HG03457 (cell line): Measurements from ENCODE around the gene PRDM16.
"Not testable (repeated sequence)": the region's sequence is repeated elsewhere in the genome, so short reads cannot be mapped to it uniquely, and the experiment has no call there.

ENCODE experiments used
- ATAC-seq: cut with Tn5 transposase; IDR thresholded peaks from one replicate; pipeline ENCODE4 v1.9.1; 2021; ENCODE audit warnings: moderate number of reproducible peaks; ENCODE audit not compliant: unreplicated experiment

PRDM16 gene

DNA sequence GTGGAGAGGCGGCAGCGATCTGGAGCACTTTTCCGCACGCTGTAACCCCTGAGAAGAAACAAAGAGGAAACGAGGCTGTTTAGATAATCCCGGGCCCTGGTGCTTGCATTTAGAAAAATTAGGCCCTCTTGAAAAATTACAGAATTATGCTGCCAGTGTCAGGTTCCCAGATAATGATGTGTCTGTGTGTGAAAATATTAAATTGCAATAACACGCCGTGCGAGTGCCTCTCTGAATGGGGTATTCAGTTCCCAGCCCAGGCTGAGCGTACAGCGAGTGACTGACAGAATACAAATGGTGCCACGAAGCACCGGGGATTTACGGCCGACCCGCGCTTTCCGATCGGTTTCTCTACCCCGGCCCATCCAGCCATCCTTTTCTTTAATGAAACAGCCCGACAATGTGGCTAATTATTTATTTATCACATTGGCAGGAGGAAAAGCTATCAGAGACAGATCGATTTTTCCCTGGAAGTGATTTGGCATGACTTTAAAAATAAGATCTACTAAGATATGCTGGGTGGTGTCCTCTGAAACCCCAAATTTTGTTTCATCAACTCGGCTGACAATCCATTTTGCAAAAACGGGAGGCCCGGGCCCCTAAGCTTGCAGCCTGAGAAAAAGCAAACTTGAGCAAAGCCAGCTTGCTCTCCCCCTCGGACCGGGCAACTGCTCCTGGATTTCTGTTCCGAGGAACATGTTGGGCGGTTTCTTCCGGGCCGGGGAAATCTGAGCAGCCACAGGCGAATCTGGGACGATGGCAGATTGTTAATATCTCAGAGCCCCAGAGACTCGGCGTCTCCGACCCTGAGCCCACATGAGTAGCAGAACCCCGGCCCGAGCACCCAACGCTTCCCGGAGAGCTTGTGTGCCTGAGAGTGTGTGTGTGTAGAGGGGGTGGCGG, 11.3 kb downstream of the PRDM16 start:
- no peak for ATAC-seq

DNA sequence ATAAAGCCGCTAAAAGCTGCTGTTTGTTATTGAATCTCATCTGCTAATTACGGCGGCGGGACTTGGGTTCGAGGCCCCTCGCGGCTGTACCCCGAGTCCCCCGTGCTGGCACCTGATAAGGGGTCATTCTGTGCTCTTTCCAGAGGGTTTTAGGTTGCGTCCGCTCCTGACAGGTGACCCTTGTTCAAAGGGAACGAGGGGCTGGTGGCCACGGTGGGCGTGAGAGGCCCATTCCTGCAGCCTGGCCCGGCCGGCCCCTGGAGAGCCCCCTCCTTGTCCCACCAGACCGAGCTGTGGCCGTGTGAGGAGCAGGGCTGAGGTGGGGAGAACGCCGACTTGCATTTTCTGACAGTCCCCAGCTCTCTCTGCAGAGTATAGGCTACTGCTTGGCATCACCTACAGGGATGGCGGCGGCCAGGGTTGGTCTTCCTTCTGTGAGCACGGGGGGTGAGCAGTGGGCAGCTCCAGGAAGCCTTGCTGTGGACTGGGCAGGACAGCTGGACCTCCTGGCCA, 12.2 kb downstream of the PRDM16 start:
- no peak for ATAC-seq

DNA sequence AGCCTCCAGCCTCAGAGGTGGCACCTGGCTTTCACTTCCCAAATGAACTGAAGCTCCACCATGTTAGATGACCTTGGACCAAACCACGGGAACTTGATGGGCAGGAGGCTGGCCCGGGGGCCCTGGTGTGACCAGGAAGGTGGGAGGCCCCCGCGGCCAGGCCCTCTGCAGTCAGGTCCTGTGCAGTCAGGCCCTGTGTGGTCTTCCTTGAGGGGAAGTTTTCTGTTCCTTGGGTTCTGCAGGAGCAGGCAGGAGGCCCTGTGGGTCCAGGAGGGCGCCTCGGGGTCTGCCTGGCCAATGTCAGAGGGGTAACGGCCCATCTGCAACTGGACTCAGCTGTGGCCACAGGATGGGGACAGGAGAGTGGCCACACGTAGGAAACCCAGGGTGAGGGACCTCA, 13.0 kb downstream of the PRDM16 start:
- no peak for ATAC-seq

DNA sequence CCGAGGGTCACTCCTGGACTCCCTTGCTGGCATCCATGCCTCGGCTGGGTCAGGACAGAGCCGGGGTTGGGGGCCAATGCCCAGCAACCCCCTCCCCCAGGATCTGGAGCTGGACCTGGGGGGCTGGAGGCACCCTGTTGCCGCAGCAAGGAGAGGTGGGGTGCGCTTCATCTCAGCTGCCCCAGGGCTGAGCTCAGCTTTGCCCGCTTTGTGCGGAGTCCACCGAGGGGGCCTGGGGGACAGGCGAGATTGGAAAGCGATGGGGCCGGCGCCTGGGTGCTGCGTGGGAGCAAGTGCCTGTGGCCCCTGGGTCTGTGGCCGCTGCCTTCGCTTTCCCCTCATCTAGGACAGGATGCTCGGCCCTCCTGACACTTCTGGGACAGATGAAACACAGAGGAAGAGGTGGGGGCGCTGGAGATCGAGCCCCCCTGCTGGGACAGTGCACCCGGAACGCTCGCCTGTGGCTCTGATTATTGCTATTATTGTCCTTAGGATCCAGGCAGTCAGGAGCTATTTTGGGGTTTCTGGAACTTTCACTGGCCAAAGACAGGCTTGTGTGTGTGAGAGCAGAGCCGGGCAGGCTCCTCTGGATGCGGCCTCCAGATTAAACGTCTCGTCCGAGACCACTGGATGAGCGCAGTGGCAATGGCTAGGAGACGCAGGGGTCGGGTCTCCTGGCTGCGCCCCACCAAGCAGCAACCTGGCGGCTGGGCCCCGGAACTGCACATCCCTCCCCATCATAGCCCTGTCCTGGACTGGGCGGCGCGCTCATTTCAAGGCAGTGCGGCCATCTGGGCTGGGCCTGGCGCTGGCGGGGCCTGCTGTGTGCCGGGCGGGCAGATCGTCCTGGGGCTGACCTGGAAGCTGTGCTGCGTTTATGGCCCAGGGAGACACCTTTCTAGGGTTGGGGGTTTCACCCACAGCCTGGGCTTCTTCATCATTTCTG, 13.8 kb downstream of the PRDM16 start:
- ATAC-seq, result no peak

DNA sequence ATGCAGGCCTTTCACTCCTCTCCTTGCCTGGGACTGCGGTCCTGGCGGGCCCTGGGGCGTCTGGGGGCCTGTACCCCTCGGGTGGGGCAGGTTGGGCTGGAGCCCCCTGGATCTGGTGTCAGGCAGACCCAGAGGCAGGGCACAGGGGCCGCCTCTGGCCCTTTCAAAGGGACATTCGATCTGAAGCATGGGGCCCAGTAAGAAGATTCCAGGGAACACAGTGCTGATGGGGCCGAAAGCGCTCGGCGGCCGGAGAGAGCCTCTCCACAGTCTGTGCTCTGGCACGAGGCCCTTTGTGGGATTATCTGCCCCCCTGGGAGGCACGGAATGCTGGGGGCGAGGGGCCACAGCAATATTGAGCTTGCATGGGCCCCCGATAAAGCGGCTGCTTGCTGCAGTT, 15.2 kb downstream of the PRDM16 start:
- ATAC-seq, result no peak

DNA sequence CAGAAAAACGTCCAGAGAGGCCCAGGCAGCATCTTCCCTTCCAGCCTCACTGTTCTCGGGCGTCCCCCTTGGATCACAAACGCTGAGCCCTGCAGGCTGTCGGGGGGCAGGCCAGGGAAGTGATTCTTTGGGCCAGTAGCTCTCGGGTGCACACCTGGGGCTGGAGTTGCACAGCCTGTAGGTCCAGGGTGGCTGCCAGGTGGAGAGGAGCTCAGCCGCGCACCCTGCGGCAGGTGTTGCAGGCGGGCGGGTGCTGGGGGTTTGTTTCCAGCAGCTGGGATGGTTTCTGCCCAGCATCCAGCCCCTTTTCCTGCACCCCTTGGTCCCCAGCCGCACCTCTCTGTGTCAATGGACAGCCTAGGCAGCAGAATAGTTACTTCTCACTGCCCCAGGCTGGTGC, 15.7 kb downstream of the PRDM16 start:
- no peak for ATAC-seq

DNA sequence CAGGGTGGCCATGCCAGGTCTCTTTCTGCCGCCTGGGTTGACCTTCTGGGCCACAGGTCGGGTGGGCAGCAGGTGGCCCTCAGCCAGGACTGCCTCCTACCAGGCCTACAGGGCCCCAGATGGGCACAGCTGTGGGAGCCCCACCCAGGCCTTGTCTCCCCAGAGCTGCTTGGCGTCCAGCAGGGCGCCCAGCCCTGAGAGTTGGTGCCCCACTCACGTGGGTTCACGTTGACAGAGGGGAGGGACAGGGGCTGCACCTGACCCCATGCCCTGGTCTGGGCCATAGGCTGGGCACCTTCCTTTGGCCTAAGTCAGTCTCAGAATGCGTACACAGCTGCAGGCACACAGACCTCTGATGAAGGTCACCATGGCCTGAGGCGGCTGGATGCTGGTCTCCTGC, 16.7 kb downstream of the PRDM16 start:
- no peak for ATAC-seq

DNA sequence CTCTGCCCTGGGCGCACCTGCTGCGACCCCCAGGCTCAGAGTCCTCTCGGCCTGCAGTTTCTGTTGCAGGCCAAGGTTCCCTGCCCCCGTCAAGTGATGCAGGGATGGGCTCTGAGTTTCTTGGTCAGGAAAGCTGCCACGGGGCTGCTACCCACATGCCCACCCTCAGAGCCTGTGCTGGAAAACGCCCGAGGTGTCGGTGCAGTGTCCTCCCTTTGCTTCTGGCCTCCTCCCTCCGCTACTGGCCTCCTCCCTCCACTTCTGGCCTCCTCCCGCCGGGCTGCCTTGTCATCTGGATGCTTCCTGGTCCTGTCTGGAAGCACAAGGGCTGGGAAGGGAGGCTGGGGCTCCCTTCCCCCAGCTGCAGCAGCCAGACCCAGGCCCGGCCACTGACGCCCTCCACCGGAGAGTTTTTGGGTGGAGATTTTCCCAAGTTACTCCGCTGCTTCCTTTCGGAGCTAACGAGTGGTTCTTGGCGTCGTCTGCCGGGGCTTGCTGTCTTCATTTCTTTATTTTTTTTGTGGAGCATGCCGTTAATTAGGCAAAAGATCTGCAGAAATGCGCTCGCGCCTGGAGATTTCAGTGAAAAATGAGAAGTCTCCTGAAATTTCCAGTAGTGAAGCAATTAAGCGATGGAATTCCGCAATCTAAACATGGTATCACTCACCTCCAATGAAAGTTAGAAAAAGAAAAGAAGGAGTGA, 17.4 kb downstream of the PRDM16 start:
- no peak for ATAC-seq

DNA sequence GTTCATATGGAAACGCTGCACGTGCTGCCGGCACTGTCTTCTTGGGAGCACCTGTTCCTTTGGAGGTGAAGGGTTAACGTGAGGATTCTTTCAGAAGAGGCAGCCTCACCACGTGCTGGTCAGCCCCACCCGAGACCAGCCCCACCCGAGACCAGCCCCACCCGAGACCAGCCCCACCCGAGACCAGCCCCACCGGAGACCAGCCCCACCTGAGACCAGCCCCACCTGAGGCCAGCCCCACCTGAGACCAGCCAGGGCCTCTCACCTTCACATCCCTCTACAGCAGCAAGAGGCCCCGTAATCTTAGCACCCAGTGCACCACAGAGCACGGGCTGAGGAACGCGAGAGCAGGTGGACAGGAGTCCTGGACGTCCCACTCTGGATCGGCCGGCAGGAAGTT, 18.0 kb downstream of the PRDM16 start:
- no peak for ATAC-seq

DNA sequence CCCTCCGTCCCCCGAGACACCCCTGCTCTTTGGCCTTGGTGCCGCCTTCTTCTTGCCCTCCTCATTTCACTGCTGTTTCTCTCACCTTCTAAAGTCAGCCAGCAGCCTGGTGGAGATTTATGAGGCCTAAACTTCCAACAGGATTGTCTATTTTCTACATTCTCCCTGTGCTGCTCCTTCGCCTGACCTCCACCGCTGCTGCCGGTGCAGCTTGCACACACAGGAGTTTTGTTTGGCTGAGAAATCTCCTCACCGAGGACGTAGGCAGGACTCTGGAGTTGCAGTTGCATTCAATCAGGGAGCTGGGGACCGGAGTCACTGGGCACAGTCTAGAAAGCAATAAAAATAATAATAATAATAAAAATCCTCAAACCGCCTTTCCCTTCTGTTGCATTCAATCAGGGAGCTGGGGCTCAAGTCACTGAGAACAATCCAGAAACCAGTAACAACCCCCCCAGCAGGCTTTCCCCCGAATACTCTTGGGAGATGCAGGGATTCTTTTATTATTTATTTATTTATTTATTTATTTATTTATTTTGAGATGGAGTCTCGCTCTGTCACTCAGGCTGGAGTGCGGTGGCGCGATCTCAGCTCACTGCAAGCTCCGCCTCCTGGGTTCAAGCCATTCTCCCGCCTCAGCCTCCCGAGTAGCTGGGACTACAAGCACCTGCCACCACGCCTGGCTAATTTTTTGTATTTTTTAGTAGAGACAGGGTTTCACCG, 19.1 kb downstream of the PRDM16 start:
- ATAC-seq, result not testable (repeated sequence)

DNA sequence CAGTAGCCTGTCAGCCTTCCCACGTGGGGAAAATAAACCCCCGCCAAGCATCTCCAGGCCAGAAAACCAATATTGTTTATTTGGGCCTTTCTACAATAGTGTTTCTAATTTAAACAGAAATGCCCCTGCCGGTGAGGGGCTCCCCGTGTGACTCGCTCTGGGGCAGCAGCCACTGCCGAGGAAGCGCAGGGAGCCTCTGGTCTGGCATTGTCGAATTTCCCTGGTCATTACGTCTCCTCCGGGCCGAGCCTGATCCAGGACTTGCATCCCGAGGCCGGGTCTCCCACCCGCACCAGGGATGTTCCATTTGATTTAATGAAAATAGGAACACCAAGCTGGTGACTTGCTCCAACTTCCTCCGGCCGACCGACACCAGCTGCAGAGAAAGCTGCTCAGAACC, 20.5 kb downstream of the PRDM16 start:
- ATAC-seq, result no peak

DNA sequence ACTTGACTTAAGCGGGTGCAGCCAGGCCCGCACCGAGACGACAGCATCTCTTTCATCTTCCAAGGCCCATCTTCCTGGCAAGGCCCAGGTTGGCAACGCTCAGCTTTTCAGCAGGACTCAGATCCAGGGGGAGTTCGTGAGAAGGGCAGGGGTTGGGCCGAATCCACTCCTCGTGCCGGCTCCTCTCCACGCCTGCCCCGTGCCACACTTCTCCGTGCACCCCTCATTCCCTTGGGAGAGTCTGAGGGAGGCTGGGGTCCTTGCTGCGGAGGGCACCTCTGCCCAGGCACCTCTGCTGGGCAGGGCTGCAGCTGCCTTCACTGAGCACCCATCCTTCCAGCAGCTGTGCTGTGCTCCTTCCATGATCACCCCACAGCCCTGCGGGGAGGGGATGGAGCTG, 22.3 kb downstream of the PRDM16 start:
- ATAC-seq, result no peak

DNA sequence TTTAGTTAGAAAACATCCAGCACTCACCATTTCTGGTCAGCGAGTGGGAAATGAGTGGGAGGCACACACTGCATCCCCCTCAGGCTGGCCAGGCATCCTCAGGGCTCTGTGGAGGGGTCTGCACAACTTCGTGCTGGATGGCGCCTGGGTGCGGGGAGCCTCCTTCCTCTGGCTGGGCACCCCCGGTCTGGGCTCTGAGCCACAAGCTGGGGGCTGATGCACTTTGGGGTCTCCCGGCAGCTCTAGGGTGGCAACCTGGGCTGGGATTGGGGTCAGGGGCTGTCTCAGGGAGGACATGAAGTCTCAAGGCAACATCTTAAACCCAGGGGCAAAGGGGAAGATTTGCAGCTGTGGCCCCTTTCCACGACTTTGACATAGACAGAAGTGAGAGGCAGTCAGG, 23.5 kb downstream of the PRDM16 start:
- no peak for ATAC-seq

DNA sequence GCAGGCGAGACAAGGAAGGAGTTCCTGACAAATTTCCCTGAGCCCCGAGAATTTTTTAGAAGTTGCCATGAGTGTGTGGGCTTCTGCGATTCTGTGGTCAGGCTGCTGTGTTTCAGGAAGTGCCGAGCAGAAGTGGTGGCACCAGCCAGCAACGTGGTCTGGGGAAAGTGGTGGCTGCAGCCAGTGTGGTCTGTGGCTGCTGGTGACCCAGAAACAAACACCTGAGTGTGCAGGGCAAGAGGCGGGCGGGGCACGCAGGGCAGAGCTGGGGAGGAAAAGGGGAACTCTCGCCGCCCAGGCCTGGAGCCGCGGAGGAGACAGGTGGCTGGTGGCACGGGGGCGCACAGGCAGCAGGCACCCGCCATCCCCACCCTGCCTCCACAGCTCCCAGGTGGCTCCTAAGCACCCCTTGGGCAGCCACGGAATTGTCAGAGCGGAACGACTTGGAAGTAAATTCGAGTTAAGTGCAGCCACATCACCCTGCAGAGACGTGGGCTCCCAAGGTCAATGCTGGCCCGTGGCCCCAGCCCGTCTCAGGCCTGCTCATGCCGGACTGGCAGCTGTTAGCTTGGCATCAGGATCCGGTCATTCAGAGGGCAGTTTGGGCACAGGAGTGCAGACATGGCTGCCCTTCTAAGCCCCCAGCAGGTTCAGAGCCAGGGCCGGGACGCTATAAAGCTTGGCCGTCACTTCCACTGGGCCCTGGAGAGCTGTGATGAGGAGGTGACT, 25.1 kb downstream of the PRDM16 start:
- no peak for ATAC-seq

DNA sequence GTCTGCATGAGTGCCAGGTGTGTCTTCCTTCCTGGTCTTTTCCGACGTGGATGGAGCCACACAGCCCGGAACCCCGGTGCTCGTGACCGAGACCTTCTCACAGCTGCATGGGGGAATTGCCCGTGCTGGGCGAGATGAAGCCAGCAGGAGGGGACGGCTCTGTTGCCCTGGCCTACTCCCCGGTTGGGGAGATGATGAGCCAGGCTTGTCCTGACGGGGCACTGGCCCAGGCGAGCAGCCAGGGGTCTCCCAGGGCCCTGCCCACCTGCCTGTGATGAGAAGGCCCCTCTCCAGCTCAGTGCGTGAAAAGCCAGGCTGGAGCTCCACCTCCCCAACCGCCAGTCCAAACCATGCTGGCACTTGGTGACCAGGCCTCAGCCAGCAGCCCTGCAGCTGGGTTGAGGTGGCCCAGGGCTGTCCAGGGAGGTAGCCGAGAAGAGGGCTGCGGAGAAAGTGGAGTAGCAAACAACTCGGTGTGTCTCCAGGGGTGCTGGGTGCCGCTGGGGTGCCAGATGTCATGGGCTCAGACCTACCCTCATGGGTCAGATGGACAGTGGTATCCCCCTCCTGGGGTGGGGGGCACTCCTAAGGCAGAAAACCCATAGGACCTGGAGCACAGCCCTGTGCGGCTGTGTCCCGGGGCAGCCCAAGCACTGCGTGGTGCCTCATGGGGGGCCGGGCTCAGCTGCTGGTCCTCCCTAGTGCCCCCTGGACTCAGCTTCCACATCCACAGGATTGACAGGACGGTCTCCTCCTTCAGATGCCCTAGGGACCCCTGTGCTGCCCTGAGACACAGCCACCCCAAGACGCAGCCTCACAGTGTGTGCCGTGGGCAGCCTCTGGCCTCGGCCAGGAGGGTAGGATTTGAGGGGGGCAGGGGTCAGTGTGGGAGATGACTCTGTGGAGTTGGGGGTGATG, 26.1 kb downstream of the PRDM16 start:
- ATAC-seq, result no peak

DNA sequence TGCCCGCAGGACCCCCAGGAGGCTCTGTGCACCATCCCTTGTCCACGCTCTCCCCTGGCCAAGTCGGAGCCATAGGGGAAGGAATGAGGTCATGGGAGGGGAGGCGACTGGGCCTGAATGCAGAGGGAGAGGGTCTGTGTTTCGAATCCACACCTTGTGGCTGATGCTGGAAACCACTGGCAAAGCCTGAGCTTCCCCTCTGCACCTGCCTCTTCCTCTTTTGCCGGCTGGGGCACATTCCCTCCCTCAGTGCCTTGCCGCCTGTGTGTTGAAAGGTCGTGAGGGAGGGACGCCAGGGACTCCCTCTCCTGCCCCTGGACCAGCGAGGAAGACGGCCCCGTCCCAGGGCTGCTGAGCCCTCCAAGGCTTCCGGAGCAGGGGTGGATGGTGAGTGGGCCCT, 27.3 kb downstream of the PRDM16 start:
- ATAC-seq, result no peak

DNA sequence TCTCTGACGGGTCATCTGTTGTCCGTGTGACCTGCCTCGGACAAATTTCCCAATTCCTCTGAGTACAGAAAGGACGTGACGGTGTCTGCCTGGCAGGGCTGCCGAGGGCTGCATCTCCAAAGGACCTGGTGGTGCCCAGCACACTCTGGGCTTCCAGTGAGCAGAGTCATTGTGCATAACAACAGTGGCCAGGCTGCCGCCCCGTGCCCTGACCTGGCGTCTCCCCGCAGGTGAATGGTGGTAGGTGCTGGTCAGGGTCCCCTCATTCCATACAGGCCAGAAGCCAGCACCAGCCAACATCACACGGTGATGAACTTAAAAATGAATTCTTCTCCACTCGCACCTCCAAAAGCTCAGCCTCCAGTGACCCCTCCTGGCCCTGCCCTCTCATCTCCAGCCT, 28.2 kb downstream of the PRDM16 start:
- no peak for ATAC-seq

DNA sequence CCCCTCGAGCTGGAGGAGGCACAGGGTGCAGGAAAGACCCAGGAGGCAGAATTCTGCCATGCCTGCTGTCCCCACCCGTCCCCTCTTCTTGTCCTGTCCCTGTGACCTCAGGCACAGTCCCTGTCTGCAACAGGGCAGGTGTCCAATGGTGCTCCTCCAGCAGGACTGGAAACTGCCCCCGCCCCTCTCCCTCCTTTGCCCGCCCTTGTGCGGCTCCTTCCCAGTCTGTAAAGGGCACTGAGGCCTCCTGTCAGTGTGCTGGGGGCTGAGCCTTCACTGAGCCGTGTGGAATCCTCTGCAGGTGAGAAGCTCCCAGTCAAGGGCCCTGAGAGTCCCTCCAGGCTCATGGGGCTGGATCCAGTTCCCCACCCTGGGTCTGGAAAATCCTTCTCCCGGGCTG, 28.9 kb downstream of the PRDM16 start:
- ATAC-seq, result no peak

DNA sequence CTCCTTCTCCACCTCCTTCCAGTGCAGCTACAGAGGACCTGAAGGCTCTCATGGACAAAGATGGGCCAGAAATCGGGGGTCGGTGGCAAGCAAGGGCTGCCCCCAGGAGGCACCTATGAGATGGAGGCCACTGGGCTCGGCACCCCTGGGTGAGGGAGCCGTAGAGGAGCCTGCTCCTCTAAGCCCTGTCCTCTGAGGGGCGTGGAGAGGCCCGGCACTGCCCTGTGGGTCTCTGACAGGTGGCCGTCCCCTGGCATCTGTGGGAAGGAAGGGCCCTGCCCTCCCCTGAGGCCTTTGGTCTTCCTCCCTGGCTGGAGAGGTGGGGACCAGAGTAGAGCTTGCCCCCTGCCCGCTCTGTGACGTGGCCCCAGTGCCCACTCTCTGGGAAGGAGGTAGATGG, 30.9 kb downstream of the PRDM16 start:
- ATAC-seq, result no peak
